Fibroblast of upper back skin (primary cell): ENCODE results near the gene HTR3A.
A peak's percentile ranks its signal among the peaks of the same experiment; 100 is the strongest.

Experiments
- DNase-seq: peaks from one replicate; pipeline ENCODE4 v3.0.0-alpha.2; 2013

Gene HTR3A

GRCh38 chr11:114025329-114025907, 50.5 kb downstream of the HTR3A start:
- DNase-seq, result no peak

- peak; percentile 18 for DNase-seq
Measured at GRCh38 chr11:114026355-114026754, 51.4 kb downstream of the HTR3A start.

GRCh38 chr11:114027391-114027790, 52.5 kb downstream of the HTR3A start:
- no peak for DNase-seq

- DNase-seq, result no peak
Measured at GRCh38 chr11:114027926-114028325, 53.0 kb downstream of the HTR3A start.

- DNase-seq, result no peak
Measured at GRCh38 chr11:114031246-114031966, 56.5 kb downstream of the HTR3A start.

GRCh38 chr11:114031967-114032320, 57.0 kb downstream of the HTR3A start:
- no peak for DNase-seq

- no peak for DNase-seq
Measured at GRCh38 chr11:114033066-114033465, 58.2 kb downstream of the HTR3A start.

GRCh38 chr11:114033572-114033971, 58.7 kb downstream of the HTR3A start:
- no peak for DNase-seq

- DNase-seq, result no peak
Measured at GRCh38 chr11:114034956-114035355, 60.0 kb downstream of the HTR3A start.

- peak; percentile 53 for DNase-seq
Measured at GRCh38 chr11:114036147-114036811, 61.4 kb downstream of the HTR3A start.

- no peak for DNase-seq
Measured at GRCh38 chr11:114036958-114037357, 62.0 kb downstream of the HTR3A start.

GRCh38 chr11:114039551-114039950, 64.6 kb downstream of the HTR3A start:
- DNase-seq, result no peak
